ENCODE results near the gene VKORC1. TPM values are rescaled to one million over a fixed set of nuclear protein-coding genes. Genes with fewer than 3 reads are reported as not detected.

The VKORC1 gene
- total RNA-seq, 1 experiment from 2014 or later: 105 TPM

DNA sequence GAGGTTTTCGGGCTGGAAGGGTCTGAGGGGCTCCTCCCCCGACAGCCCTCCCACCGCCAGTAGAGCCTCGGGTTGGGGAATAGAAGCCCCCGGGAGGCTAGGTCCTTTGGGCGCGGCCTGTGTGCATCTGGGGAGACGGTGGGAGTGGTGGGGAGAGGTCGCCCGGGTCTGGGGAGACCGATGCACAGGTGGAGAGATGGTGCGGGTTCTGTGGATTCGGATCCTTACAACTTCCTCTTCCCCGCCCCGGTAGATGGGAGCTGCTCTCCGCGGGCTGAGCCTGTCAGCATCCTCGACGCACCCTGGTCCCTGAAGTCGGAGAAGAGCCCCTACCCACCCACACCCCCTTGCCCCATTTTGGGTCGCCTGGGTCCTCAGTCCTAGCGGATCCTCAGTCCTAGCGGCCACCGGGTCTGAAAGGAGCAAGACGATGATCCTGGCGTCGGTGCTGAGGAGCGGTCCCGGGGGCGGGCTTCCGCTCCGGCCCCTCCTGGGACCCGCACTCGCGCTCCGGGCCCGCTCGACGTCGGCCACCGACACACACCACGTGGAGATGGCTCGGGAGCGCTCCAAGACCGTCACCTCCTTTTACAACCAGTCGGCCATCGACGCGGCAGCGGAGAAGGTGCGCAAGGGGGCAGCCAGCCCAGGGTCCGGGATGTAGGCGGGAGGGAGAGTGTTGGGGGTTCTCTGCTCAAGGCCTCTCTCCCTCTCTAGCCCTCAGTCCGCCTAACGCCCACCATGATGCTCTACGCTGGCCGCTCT is 14.4 kb upstream of the VKORC1 start:
- H3K4me3 ChIP-seq (ENCODE audit: low read length): peak overlapping the region; percentile 86
- ChIA-PET CTCF (no interaction called here), POLR2A (ENCODE audit: unreplicated experiment) (no interaction called here)
- TF ChIP-seq EZH2phosphoT487 (IDR thresholded peaks at IDR 0.05; ENCODE audit: borderline replicate concordance, low read length) (no peak), EZH2 (IDR thresholded peaks at IDR 0.05; ENCODE audit: low read length, unreplicated experiment) (no peak)
- TF ChIP-seq, protein P1, sequence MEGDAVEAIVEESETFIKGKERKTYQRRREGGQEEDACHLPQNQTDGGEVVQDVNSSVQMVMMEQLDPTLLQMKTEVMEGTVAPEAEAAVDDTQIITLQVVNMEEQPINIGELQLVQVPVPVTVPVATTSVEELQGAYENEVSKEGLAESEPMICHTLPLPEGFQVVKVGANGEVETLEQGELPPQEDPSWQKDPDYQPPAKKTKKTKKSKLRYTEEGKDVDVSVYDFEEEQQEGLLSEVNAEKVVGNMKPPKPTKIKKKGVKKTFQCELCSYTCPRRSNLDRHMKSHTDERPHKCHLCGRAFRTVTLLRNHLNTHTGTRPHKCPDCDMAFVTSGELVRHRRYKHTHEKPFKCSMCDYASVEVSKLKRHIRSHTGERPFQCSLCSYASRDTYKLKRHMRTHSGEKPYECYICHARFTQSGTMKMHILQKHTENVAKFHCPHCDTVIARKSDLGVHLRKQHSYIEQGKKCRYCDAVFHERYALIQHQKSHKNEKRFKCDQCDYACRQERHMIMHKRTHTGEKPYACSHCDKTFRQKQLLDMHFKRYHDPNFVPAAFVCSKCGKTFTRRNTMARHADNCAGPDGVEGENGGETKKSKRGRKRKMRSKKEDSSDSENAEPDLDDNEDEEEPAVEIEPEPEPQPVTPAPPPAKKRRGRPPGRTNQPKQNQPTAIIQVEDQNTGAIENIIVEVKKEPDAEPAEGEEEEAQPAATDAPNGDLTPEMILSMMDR (conservative IDR thresholded peaks at IDR 0.05; ENCODE audit: low read depth, low read length): no peak
- no peak overlapping the region for H3K27ac ChIP-seq (ENCODE audit: low read length)
- no peaks in the 10 kb centered on the region for H4K20me1 ChIP-seq (ENCODE audit: low read length)
- intact Hi-C loops (cut with micrococcal nuclease): no loop called here
- H2AFZ ChIP-seq (ENCODE audit: low read length): peak overlapping the region; percentile 93; the same call in 1 of the 2 replicates
- TSS peak; percentile 37 for BruUV-seq (replicated peaks)
- ATAC-seq (no peak), DNase-seq (no peak)
- H3K36me3 ChIP-seq (ENCODE audit: low read depth, low read length): peaks cover 9% of the 10 kb centered on the region; the same call in 1 of the 2 replicates
- peaks cover 15% of the 10 kb centered on the region for H3K79me2 ChIP-seq (ENCODE audit: low read length)
- no peaks in the 10 kb centered on the region for H3K27me3 ChIP-seq (ENCODE audit: low read length)
- peak overlapping the region; percentile 88 for H3K4me2 ChIP-seq (ENCODE audit: low read length)
- peak overlapping the region; percentile 86 for H3K9ac ChIP-seq (ENCODE audit: low read length)
- peaks cover 23% of the 10 kb centered on the region for H3K4me1 ChIP-seq (ENCODE audit: insufficient read depth, low read length)
- H3K9me3 ChIP-seq (ENCODE audit: low read length): no peaks in the 10 kb centered on the region
- no peaks in the 10 kb centered on the region for H3K9me2 ChIP-seq (replicated peaks; ENCODE audit: low read length)
- H3F3A ChIP-seq (ENCODE audit: low read length, unreplicated experiment): no peaks in the 10 kb centered on the region

DNA sequence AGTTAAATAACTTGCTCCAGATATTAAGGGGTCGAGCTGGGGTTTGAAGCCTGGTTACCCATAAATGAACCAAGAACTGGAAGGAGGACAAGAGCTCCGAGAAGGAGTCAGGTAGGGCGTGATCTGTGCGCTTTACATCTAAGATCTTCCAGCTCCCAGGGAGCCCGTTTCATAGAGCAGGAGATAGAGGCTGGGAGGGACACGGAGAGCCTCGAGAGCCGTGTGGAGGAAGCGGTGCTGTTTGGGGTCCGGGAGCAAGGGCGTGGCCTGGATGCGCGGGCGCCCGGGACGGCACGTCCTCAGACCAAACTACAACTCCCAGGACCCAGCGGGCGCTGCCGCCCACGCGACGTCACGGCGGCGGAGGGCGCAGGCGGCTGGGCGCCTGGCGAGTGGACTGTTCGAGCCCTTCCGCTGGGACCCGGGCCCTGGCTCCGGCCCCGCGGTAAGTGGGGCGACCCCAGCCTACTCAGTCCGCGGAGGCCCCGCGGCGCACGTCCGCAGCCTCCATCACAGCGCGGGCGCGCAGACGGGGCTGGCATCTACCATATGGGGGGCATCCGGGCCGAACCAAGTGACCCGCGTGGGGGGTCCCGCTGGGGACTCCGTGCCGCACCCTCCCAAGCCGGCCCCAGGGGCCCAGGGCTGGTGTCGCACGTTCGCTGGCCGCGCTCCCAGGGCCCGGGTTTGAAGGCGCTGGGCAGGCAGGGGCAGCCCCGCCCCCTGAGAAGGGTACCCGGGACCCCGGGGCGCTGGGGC is 13.6 kb upstream of the VKORC1 start, which contains the start of gene BCKDK:
TSS of gene BCKDK (plus strand) at position 352 of the 759 bp plus-strand sequence. CDS start 838 bp downstream, outside the sequence.
- Histone ChIP-seq H3K9ac (ENCODE audit: low read length) (peak within 1 kb of the TSS; percentile 86), H3K4me2 (ENCODE audit: low read length) (peak within 1 kb of the TSS; percentile 88), H3K4me3 (ENCODE audit: low read length) (peak within 1 kb of the TSS; percentile 86), H3K36me3 (ENCODE audit: low read depth, low read length) (peaks cover 9% of the 10 kb centered on the region; the same call in 1 of the 2 replicates), H2AFZ (ENCODE audit: low read length) (peak within 1 kb of the TSS; percentile 93), H3K9me3 (ENCODE audit: low read length) (no peaks in the 10 kb centered on the region), H3K27ac (ENCODE audit: low read length) (no peak within 1 kb of the TSS), H3F3A (ENCODE audit: low read length, unreplicated experiment) (no peaks in the 10 kb centered on the region), H3K9me2 (replicated peaks; ENCODE audit: low read length) (no peaks in the 10 kb centered on the region), H3K79me2 (ENCODE audit: low read length) (peaks cover 15% of the 10 kb centered on the region), H4K20me1 (ENCODE audit: low read length) (no peaks in the 10 kb centered on the region), H3K4me1 (ENCODE audit: insufficient read depth, low read length) (peaks cover 17% of the 10 kb centered on the region), H3K27me3 (ENCODE audit: low read length) (no peaks in the 10 kb centered on the region)
- DNase-seq: peak; percentile 65
- peak; percentile 94 for ATAC-seq
- ChIA-PET CTCF (no interaction called here), POLR2A (ENCODE audit: unreplicated experiment) (no interaction called here)
- intact Hi-C loops (cut with micrococcal nuclease): no loop called here
- BruUV-seq (replicated peaks): no TSS peak
- TF ChIP-seq EZH2phosphoT487 (IDR thresholded peaks at IDR 0.05; ENCODE audit: borderline replicate concordance, low read length) (no peak), EZH2 (IDR thresholded peaks at IDR 0.05; ENCODE audit: low read length, unreplicated experiment) (no peak)
- TF ChIP-seq, protein P1 (conservative IDR thresholded peaks at IDR 0.05; ENCODE audit: low read depth, low read length): no peak

Measured in PC-3 (cell line).